Liver (tissue), 9 donors: ENCODE data around the gene MYADML2. TPM values are rescaled to one million over a fixed set of nuclear protein-coding genes. Genes with fewer than 3 reads are reported as not detected.

ENCODE experiments used
- DNase-seq: peaks from one replicate; pipeline ENCODE4 v3.0.0-alpha.2; 2017; ENCODE audit warnings: low spot score
- H3K27ac ChIP-seq, 2 donors: one replicate each; pipeline ENCODE4 v1.7.0; 2013; ENCODE audit warnings: inconsistent platforms in 2 of 2, low read length in 2 of 2, control low read depth in 1 of 2, low read depth in 1 of 2, mild to moderate bottlenecking in 1 of 2
- H3K27me3 ChIP-seq, 4 donors: one replicate each; pipeline versions ENCODE4 v1.6.1 to v1.7.0; 2013; ENCODE audit warnings: low read length in 3 of 4, inconsistent platforms in 1 of 4, mild to moderate bottlenecking in 1 of 4, moderate library complexity in 1 of 4; ENCODE audit not compliant: control insufficient read depth in 4 of 4, insufficient read depth in 4 of 4
- H3K36me3 ChIP-seq, 4 donors: one replicate each; pipeline versions ENCODE4 v1.6.1 to v1.7.0; 2013; ENCODE audit warnings: low read length in 3 of 4, mild to moderate bottlenecking in 3 of 4, low read depth in 1 of 4, moderate library complexity in 1 of 4; ENCODE audit not compliant: control insufficient read depth in 4 of 4, insufficient read depth in 3 of 4
- H3K4me1 ChIP-seq, 4 donors: one replicate each; pipeline versions ENCODE4 v1.6.1 to v1.7.0; 2013; ENCODE audit warnings: low read length in 3 of 4, mild to moderate bottlenecking in 3 of 4, moderate library complexity in 1 of 4; ENCODE audit not compliant: control insufficient read depth in 4 of 4, insufficient read depth in 4 of 4
- H3K4me3 ChIP-seq, 3 donors: one replicate each; pipeline versions ENCODE4 v1.6.1 to v1.7.0; 2013; ENCODE audit warnings: low read length in 3 of 3, control low read depth in 1 of 3, low read depth in 1 of 3, mild to moderate bottlenecking in 1 of 3
- H3K9ac ChIP-seq, 2 donors: one replicate each; pipeline ENCODE4 v1.7.0; 2013; ENCODE audit warnings: low read length in 2 of 2, mild to moderate bottlenecking in 2 of 2, moderate library complexity in 2 of 2, control low read depth in 1 of 2, low read depth in 1 of 2
- H3K9me3 ChIP-seq, 4 donors: one replicate each; pipeline versions ENCODE4 v1.6.1 to v1.7.0; 2013; ENCODE audit warnings: low read length in 3 of 4; ENCODE audit not compliant: control insufficient read depth in 4 of 4
- CTCF ChIP-seq: fragments of 150-350 bp; IDR thresholded peaks from 2 replicates; pipeline ENCODE4 v1.5.1; 2017; ENCODE audit warnings: improper control_type of control experiment, low read depth, low read length; ENCODE audit not compliant: missing input control
- EGR1 ChIP-seq, 2 donors: IDR thresholded peaks; 2 replicates each; pipeline ENCODE4 v1.6.1; 2016 to 2018; ENCODE audit warnings: antibody characterized with exemption in 2 of 2, low read depth in 2 of 2
- FOXA2 ChIP-seq: IDR thresholded peaks from 2 replicates; pipeline ENCODE4 v1.6.1; 2016; ENCODE audit warnings: antibody characterized with exemption
- GABPA ChIP-seq, 2 donors: IDR thresholded peaks in 1 of 2; conservative IDR thresholded peaks in 1 of 2; 2 replicates each; pipeline ENCODE4 v1.6.1; 2016; ENCODE audit warnings: antibody characterized with exemption in 2 of 2, mild to moderate bottlenecking in 1 of 2, moderate library complexity in 1 of 2
- HNF4A ChIP-seq, 2 donors: conservative IDR thresholded peaks; 2 replicates each; pipeline ENCODE4 v1.6.1; 2016; ENCODE audit warnings: antibody characterized with exemption in 2 of 2, mild to moderate bottlenecking in 2 of 2
- MAX ChIP-seq: IDR thresholded peaks from 2 replicates; pipeline ENCODE4 v1.6.1; 2016; ENCODE audit warnings: antibody characterized with exemption
- RAD21 ChIP-seq, 2 donors: IDR thresholded peaks; 2 replicates each; pipeline ENCODE4 v1.6.1; 2016; ENCODE audit warnings: antibody characterized with exemption in 2 of 2, mild to moderate bottlenecking in 2 of 2
- REST ChIP-seq: IDR thresholded peaks from 2 replicates; pipeline ENCODE4 v1.6.1; 2016; ENCODE audit warnings: antibody characterized with exemption, mild to moderate bottlenecking
- RXRA ChIP-seq, 2 donors: IDR thresholded peaks; 2 replicates each; pipeline ENCODE4 v1.6.1; 2017 to 2018; ENCODE audit warnings: antibody characterized with exemption in 2 of 2, mild to moderate bottlenecking in 1 of 2
- SP1 ChIP-seq: IDR thresholded peaks from 2 replicates; pipeline ENCODE4 v1.6.1; 2018; ENCODE audit warnings: antibody characterized with exemption, mild to moderate bottlenecking
- YY1 ChIP-seq: IDR thresholded peaks from 2 replicates; pipeline ENCODE4 v1.6.1; 2016; ENCODE audit warnings: antibody characterized with exemption, mild to moderate bottlenecking
- ZBTB33 ChIP-seq: IDR thresholded peaks from 2 replicates; pipeline ENCODE4 v1.6.1; 2016; ENCODE audit warnings: antibody characterized with exemption
- WGBS: extraction: QIAGEN DNeasy Blood & Tissue Kit; methylation state at CpG from one replicate; pipeline ENCODE4 v1.1.7; 2013; 5-methylcytosine and 5-hydroxymethylcytosine counted together
- polyA plus RNA-seq, 2 donors: library from polyadenylated mRNA; stranded (reverse) in 1 of 2; unstranded in 1 of 2; fragments of 200-250 nt in 1 of 2; fragments of >200 nt in 1 of 2; fragmentation: Nextera tagmentation in 1 of 2; extraction: Ambion mirVana in 1 of 2; gene quantifications; one replicate each; pipeline versions ENCODE4 v1.2.1 to v1.2.3, GENCODE V29; 2013 to 2015
- total RNA-seq, 2 donors: library from RNA; depleted of rRNA; stranded (reverse); fragments of >200 nt; gene quantifications; one replicate each; pipeline ENCODE4 v1.2.3, GENCODE V29; 2014
- donor health status: healthy.
- donor health status: healthy.
- donor health status: healthy.
- donor health status: healthy.
- donor health status: healthy.

MYADML2 gene
- total and polyA plus RNA-seq, 4 donors = not detected

GRCh38 chr17:81992306-81993102, 45.5 kb upstream of the MYADML2 start:
- Histone ChIP-seq H3K4me3 (no peak overlapping the region), H3K4me1 (peaks cover 12 to 32% (median 21%) of the 10 kb centered on the region in 4 donors), H3K27me3 (no peaks in the 10 kb centered on the region), H3K9me3 (no peaks in the 10 kb centered on the region), H3K36me3 (peaks cover 0 to 3% (median under 1%) of the 10 kb centered on the region in 4 donors), H3K27ac (peak overlapping the region; percentile 4 to 45), H3K9ac (peak overlapping the region in 1 of 2 donors; percentile 5)
- TF ChIP-seq FOXA2 (no peak), YY1 (no peak), EGR1 (IDR thresholded peaks at IDR 0.05; ENCODE audit: low read depth in 2 of 2) (no peak), CTCF (no peak), HNF4A (conservative IDR thresholded peaks at IDR 0.05) (no peak)
- WGBS = 77% methylated on average over 31 of the region's 31 CpGs
- DNase-seq = no peak

- DNase-seq = peak; percentile 50
- no peaks in the 10 kb centered on the region for H3K9me3 ChIP-seq
- 21% methylated on average over 31 of the region's 31 CpGs for WGBS
- no peaks in the 10 kb centered on the region for H3K27me3 ChIP-seq
- no peak overlapping the region for H3K4me3 ChIP-seq
- H3K9ac ChIP-seq = peak overlapping the region in 1 of 2 donors; percentile 5
- TF ChIP-seq RAD21 (IDR thresholded peaks at IDR 0.05) = peak in 1 of 2 donors; percentile 61
- TF ChIP-seq YY1 = peak; percentile 53
- TF ChIP-seq MAX = no peak
- no peak for TF ChIP-seq CTCF
- TF ChIP-seq REST = peak; percentile 52
- no peak for TF ChIP-seq ZBTB33
- TF ChIP-seq HNF4A (conservative IDR thresholded peaks at IDR 0.05) = peak in 1 of 2 donors; percentile 48
- TF ChIP-seq SP1 = peak; percentile 71
- peak in 1 of 2 donors; percentile 38 for TF ChIP-seq GABPA (IDR thresholded peaks at IDR 0.05 in 1 of 2, conservative IDR thresholded peaks at IDR 0.05 in 1 of 2)
- TF ChIP-seq RXRA (IDR thresholded peaks at IDR 0.05) = peak; percentile 57 to 63
- peaks cover 0 to 6% (median 2%) of the 10 kb centered on the region in 4 donors for H3K36me3 ChIP-seq
- peaks cover 12 to 32% (median 21%) of the 10 kb centered on the region in 4 donors for H3K4me1 ChIP-seq
- peak overlapping the region; percentile 10 to 45 for H3K27ac ChIP-seq
Observed at GRCh38 chr17:81991684-81992305, 44.8 kb upstream of the MYADML2 start.
